Naive thymus-derived CD4-positive, alpha-beta T cell (primary cell): ENCODE data around the gene RHOBTB1. TPM values are rescaled to one million over a fixed set of nuclear protein-coding genes. Genes with fewer than 3 reads are reported as not detected.

Source experiments
- ATAC-seq: fragments of 150-1000 bp; cut with Tn5 transposase; 2 replicates; pipeline ENCODE4 v1.10.0; 2021; ENCODE audit warnings: mild to moderate bottlenecking, moderate library complexity
- CTCF ChIA-PET: fragments of 350-600 bp; sonication (Branson Sonifier 250); formaldehyde crosslinking; loops from one replicate; lab custom pipeline; 2021; ENCODE audit warnings: antibody characterized with exemption; lab: Charles Lee
- POLR2A ChIA-PET: fragments of 350-600 bp; sonication (Branson Sonifier 250); formaldehyde crosslinking; loops from one replicate; lab custom pipeline; 2021; ENCODE audit warnings: antibody characterized with exemption, inconsistent platforms; lab: Charles Lee
- DNase-seq, 9 donors: peaks; one replicate each; pipeline versions ENCODE4 v3.0.0 to v3.0.0-alpha.2; 2020 to 2022; ENCODE audit warnings: mixed read lengths in 1 of 9
- H3K27ac ChIP-seq: one replicate; pipeline ENCODE4 v1.7.0; 2013; ENCODE audit warnings: mild to moderate bottlenecking, low read depth, low read length, moderate library complexity
- H3K27me3 ChIP-seq, 2 donors: one replicate each; pipeline ENCODE4 v1.7.0; 2013; ENCODE audit warnings: low read length in 2 of 2, mild to moderate bottlenecking in 2 of 2, moderate library complexity in 2 of 2; ENCODE audit not compliant: control insufficient read depth in 2 of 2, insufficient read depth in 2 of 2
- H3K36me3 ChIP-seq, 3 experiments: 1 replicate in 2 of 3; 2 replicates in 1 of 3; pipeline ENCODE4 v1.7.0; 2013; ENCODE audit warnings: low read length in 3 of 3, mild to moderate bottlenecking in 3 of 3, moderate library complexity in 1 of 3; ENCODE audit not compliant: insufficient read depth in 3 of 3, control insufficient read depth in 2 of 3
- H3K4me1 ChIP-seq, 2 donors: one replicate each; pipeline ENCODE4 v1.7.0; 2013; ENCODE audit warnings: low read length in 2 of 2, mild to moderate bottlenecking in 2 of 2, moderate library complexity in 1 of 2; ENCODE audit not compliant: control insufficient read depth in 2 of 2, insufficient read depth in 2 of 2
- H3K4me3 ChIP-seq: 2 replicates; pipeline ENCODE4 v1.7.0; 2013; ENCODE audit warnings: mild to moderate bottlenecking, low read length
- H3K9me3 ChIP-seq, 3 experiments: 1 replicate in 2 of 3; 2 replicates in 1 of 3; pipeline ENCODE4 v1.7.0; 2013; ENCODE audit warnings: low read length in 3 of 3; ENCODE audit not compliant: control insufficient read depth in 2 of 3
- H3K27ac Mint-ChIP-seq, 9 donors: one replicate each; pipeline ENCODE4 v1.8.0; 2020 to 2022; ENCODE audit warnings: mixed read lengths in 9 of 9, mild to moderate bottlenecking in 8 of 9, moderate library complexity in 5 of 9, inconsistent platforms in 2 of 9
- H3K27me3 Mint-ChIP-seq, 5 donors: one replicate each; pipeline ENCODE4 v1.8.0; 2021 to 2022; ENCODE audit warnings: mixed read lengths in 5 of 5, mild to moderate bottlenecking in 1 of 5
- H3K36me3 Mint-ChIP-seq, 5 donors: one replicate each; pipeline ENCODE4 v1.8.0; 2020 to 2022; ENCODE audit warnings: mixed read lengths in 5 of 5, mild to moderate bottlenecking in 3 of 5, inconsistent platforms in 1 of 5
- H3K4me1 Mint-ChIP-seq, 7 donors: one replicate each; pipeline ENCODE4 v1.8.0; 2020 to 2022; ENCODE audit warnings: mixed read lengths in 7 of 7, mild to moderate bottlenecking in 3 of 7, inconsistent platforms in 1 of 7
- H3K4me3 Mint-ChIP-seq, 10 donors: one replicate each; pipeline ENCODE4 v1.8.0; 2020 to 2022; ENCODE audit warnings: mild to moderate bottlenecking in 10 of 10, mixed read lengths in 10 of 10, moderate library complexity in 6 of 10, inconsistent platforms in 2 of 10
- H3K9me3 Mint-ChIP-seq, 11 donors: one replicate each; pipeline ENCODE4 v1.8.0; 2020 to 2022; ENCODE audit warnings: mixed read lengths in 11 of 11, mild to moderate bottlenecking in 4 of 11, inconsistent platforms in 1 of 11, moderate library complexity in 1 of 11
- intact Hi-C, 2 donors: fragments of 100-400 bp; cut with micrococcal nuclease; formaldehyde crosslinking; loops; one replicate each; pipeline ENCODE4 v1.15.1; 2023
- polyA plus RNA-seq, 2 donors: library from polyadenylated mRNA; unstranded; fragments of 300-500 nt; fragmentation: Illumina TruSeq; gene quantifications; one replicate each; pipeline ENCODE4 v1.2.3, GENCODE V29; 2021
- total RNA-seq, 6 experiments: library from RNA in 5 of 6; stranded (reverse) in 5 of 6; gene quantifications; 1 replicate in 5 of 6; 2 replicates in 1 of 6; pipeline ENCODE4 v1.2.3 and lab custom pipeline; 2021 to 2026

Gene RHOBTB1
- total and polyA plus RNA-seq, 7 experiments from 2014 or later = 0.11 to 1.1 (median 0.22) TPM; not detected in 3

GRCh38 chr10:60980997-60981396 lies 37.0 kb upstream of the RHOBTB1 start:
- Histone ChIP-seq H3K4me3 (no peak overlapping the region), H3K9me3 (no peaks in the 10 kb centered on the region), H3K27ac (no peak overlapping the region), H3K36me3 (no peaks in the 10 kb centered on the region), H3K4me1 (no peaks in the 10 kb centered on the region), H3K27me3 (no peaks in the 10 kb centered on the region)
- ChIA-PET CTCF (no interaction called here), POLR2A (no interaction called here)
- H3K4me1 Mint-ChIP-seq = no peaks in the 10 kb centered on the region
- ATAC-seq = no peak
- H3K36me3 Mint-ChIP-seq = no peaks in the 10 kb centered on the region
- H3K9me3 Mint-ChIP-seq = no peaks in the 10 kb centered on the region
- intact Hi-C loops = no loop called here
- no peak overlapping the region for H3K27ac Mint-ChIP-seq
- DNase-seq = no peak
- peaks cover 3 to 14% (median 10%) of the 10 kb centered on the region in 5 donors for H3K27me3 Mint-ChIP-seq
- H3K4me3 Mint-ChIP-seq = no peak overlapping the region

DNA sequence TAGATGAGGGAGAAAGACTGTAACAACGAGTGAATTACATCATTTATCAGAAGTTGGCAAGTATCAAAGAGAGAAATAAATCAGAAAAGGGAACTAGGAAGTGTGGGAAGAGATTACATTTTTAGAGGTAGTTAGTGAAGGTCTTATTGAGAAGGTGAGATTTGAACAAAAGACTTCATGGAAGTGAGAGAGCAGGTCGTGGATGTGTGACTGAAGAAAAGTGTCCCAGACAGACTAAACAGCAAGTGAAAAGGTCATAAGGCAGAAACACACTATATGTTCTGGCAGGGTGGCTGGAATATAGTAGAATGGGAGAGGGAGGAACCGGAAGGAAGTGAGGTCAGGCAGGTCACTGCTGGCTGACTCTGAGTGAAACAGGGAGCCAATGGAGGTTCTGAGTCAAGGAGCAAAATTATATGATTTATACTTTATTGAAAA lies 35.7 kb upstream of the RHOBTB1 start:
- no peak for DNase-seq
- ChIA-PET POLR2A (no interaction called here), CTCF (no interaction called here)
- Mint-ChIP-seq H3K4me3 (no peak overlapping the region), H3K27ac (no peak overlapping the region), H3K27me3 (peaks cover 3 to 23% (median 11%) of the 10 kb centered on the region in 5 donors), H3K4me1 (no peaks in the 10 kb centered on the region), H3K36me3 (no peaks in the 10 kb centered on the region), H3K9me3 (no peaks in the 10 kb centered on the region)
- H3K9me3 ChIP-seq = no peaks in the 10 kb centered on the region
- no peaks in the 10 kb centered on the region for H3K27me3 ChIP-seq
- H3K36me3 ChIP-seq = no peaks in the 10 kb centered on the region
- intact Hi-C loops = no loop called here
- H3K27ac ChIP-seq = no peak overlapping the region
- no peak for ATAC-seq
- H3K4me3 ChIP-seq = no peak overlapping the region
- no peaks in the 10 kb centered on the region for H3K4me1 ChIP-seq

- POLR2A ChIA-PET = no interaction called here
- ATAC-seq = no peak
- CTCF ChIA-PET = no interaction called here
- no peaks in the 10 kb centered on the region for H3K36me3 Mint-ChIP-seq
- intact Hi-C loops = no loop called here
- Histone ChIP-seq H3K4me3 (no peak overlapping the region), H3K27me3 (no peaks in the 10 kb centered on the region), H3K36me3 (no peaks in the 10 kb centered on the region), H3K4me1 (no peaks in the 10 kb centered on the region), H3K9me3 (no peaks in the 10 kb centered on the region), H3K27ac (no peak overlapping the region)
- no peaks in the 10 kb centered on the region for H3K4me1 Mint-ChIP-seq
- no peaks in the 10 kb centered on the region for H3K9me3 Mint-ChIP-seq
- H3K27me3 Mint-ChIP-seq = peaks cover under 1 to 22% (median 6%) of the 10 kb centered on the region in 5 donors
- DNase-seq = no peak
- H3K4me3 Mint-ChIP-seq = no peak overlapping the region
- H3K27ac Mint-ChIP-seq = no peak overlapping the region
Observed at GRCh38 chr10:60978287-60979115, 34.5 kb upstream of the RHOBTB1 start.

DNA sequence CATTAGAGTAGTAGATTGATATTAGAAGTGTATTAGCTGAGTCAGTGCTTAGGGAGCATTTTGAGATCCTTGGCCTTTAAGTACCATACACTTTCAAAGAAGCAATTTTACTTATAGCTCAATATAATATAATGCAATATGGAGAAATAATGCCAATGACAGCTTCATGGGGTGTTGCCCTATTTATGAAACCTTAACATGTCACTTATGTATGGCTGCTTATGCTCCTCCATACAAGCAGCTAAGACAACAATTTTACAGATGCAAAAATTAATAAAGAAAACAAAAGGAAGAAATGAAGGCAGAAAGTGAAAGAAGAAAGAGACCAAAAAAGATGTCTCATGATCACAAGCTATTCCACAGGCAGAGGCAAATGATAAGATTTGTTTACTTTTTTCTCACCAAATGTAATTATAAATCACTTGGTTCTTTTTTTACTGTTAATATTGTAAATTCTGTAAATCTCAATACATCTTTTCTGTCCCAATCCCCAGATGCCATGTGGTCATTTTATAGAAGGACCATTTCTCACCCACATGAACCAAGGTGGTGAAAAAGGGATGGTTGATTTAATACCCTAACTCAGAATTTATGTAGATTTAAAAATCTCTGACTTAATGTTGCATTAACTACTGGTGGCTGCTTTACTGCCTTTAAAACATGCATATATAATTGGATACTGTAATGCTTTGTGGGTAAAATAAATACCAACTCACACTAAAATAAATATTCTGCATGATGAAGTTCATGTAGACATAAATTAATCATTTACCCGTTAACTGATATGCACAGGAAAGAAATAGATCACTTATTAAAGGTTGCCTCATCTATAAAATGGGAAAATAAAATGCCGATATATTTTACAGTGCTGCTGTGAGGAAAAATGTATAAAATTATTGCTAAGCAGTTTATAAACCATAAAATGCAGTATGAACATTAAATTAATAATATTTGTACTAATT lies 33.5 kb upstream of the RHOBTB1 start:
- intact Hi-C loops = no loop called here
- Histone ChIP-seq H3K4me3 (no peak overlapping the region), H3K27me3 (no peaks in the 10 kb centered on the region), H3K9me3 (no peaks in the 10 kb centered on the region), H3K4me1 (no peaks in the 10 kb centered on the region), H3K36me3 (no peaks in the 10 kb centered on the region), H3K27ac (no peak overlapping the region)
- POLR2A ChIA-PET = no interaction called here
- Mint-ChIP-seq H3K4me1 (no peaks in the 10 kb centered on the region), H3K27me3 (peaks cover 2 to 17% (median 6%) of the 10 kb centered on the region in 5 donors), H3K4me3 (no peak overlapping the region), H3K36me3 (no peaks in the 10 kb centered on the region), H3K9me3 (no peaks in the 10 kb centered on the region), H3K27ac (no peak overlapping the region)
- DNase-seq (no peak), ATAC-seq (no peak)
- CTCF ChIA-PET = no interaction called here

DNA sequence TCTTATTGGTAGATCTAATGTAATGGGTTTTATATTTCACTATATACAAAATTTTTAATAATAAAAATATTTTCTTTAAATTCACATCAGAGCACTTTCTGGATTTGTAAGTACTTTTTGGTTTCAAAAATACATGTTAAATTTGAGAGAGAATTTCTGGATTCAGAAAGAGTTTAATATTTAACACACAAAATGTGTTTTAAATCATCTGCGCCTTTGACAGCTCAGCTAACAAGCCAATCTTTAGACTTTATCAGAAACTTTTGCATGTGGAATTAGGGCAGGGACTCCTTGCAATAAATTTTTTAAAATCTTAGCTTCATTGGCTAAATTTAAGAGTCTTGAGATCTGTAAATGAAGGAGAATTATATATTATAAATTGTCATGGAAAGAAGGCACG lies 32.7 kb upstream of the RHOBTB1 start:
- H3K27ac ChIP-seq = no peak overlapping the region

DNA sequence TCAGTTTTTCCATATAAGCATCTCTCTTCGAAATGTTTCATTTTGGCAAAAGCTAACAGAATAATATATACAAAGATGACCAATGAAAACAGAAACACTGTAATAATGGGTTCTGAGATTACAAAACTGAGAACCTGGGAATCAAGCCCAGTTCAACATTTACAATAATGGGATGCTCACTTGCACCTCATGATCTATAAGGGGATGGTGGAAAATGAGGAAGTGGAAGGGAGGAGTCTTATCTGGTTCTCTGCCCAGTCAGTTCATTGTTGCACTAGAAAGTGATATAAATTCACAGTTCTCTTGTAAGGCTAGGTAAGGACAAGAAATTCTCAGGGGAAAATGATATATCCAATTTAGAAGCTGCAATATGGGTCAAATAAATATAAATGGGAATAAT lies 31.7 kb upstream of the RHOBTB1 start:
- Histone ChIP-seq H3K27me3 (no peaks in the 10 kb centered on the region), H3K4me1 (no peaks in the 10 kb centered on the region), H3K36me3 (no peaks in the 10 kb centered on the region), H3K9me3 (no peaks in the 10 kb centered on the region), H3K27ac (no peak overlapping the region), H3K4me3 (no peak overlapping the region)
- peaks cover 6 to 17% (median 12%) of the 10 kb centered on the region in 5 donors for H3K27me3 Mint-ChIP-seq
- intact Hi-C loops = no loop called here
- ATAC-seq (no peak), DNase-seq (no peak)
- no peaks in the 10 kb centered on the region for H3K9me3 Mint-ChIP-seq
- no peaks in the 10 kb centered on the region for H3K36me3 Mint-ChIP-seq
- no peak overlapping the region for H3K27ac Mint-ChIP-seq
- POLR2A ChIA-PET = no interaction called here
- CTCF ChIA-PET = interaction anchor here (0.9 kb wide), 1 partner anchor 11 kb away, joined by 4 read pairs; no protein-coding TSS in a partner anchor
- no peak overlapping the region for H3K4me3 Mint-ChIP-seq
- no peaks in the 10 kb centered on the region for H3K4me1 Mint-ChIP-seq

More for the DNA sequence above, 32.7 kb upstream of the RHOBTB1 start:
- no peak overlapping the region for H3K27ac Mint-ChIP-seq
- no peaks in the 10 kb centered on the region for H3K27me3 ChIP-seq
- no peaks in the 10 kb centered on the region for H3K36me3 Mint-ChIP-seq
- H3K4me3 Mint-ChIP-seq = no peak overlapping the region
- no peak overlapping the region for H3K4me3 ChIP-seq
- no peaks in the 10 kb centered on the region for H3K36me3 ChIP-seq
- ChIA-PET CTCF (no interaction called here), POLR2A (no interaction called here)
- intact Hi-C loops = no loop called here
- no peak for ATAC-seq
- H3K9me3 Mint-ChIP-seq = no peaks in the 10 kb centered on the region
- no peaks in the 10 kb centered on the region for H3K4me1 Mint-ChIP-seq
- no peak for DNase-seq
- no peaks in the 10 kb centered on the region for H3K4me1 ChIP-seq
- peaks cover 3 to 17% (median 12%) of the 10 kb centered on the region in 5 donors for H3K27me3 Mint-ChIP-seq
- no peaks in the 10 kb centered on the region for H3K9me3 ChIP-seq
